ENCODE results near the gene USP2.
A peak's percentile ranks its signal among the peaks of the same experiment; 100 is the strongest.

USP2 gene

GRCh38 chr11:119375337-119376196 is 5.9 kb downstream of the USP2 start:
- no peak for DNase-seq

GRCh38 chr11:119374632-119375336 is 6.7 kb downstream of the USP2 start:
- DNase-seq, result no peak

- peak; percentile 31 for DNase-seq
Observed at GRCh38 chr11:119373921-119374631, 7.4 kb downstream of the USP2 start.

- no peak for DNase-seq
Observed at GRCh38 chr11:119373059-119373920, 8.2 kb downstream of the USP2 start.

GRCh38 chr11:119372260-119373058 is 9.0 kb downstream of the USP2 start:
- DNase-seq, result no peak

- no peak for DNase-seq
Observed at GRCh38 chr11:119371778-119372182, 9.7 kb downstream of the USP2 start.

- DNase-seq, result no peak
Observed at GRCh38 chr11:119371067-119371601, 10.4 kb downstream of the USP2 start.

- no peak for DNase-seq
Observed at GRCh38 chr11:119370486-119371046, 10.9 kb downstream of the USP2 start.

- no peak for DNase-seq
Observed at GRCh38 chr11:119369132-119369925, 12.2 kb downstream of the USP2 start.

- DNase-seq, result no peak
Observed at GRCh38 chr11:119368121-119369034, 13.1 kb downstream of the USP2 start.

- DNase-seq, result no peak
Observed at GRCh38 chr11:119367661-119368120, 13.8 kb downstream of the USP2 start.

- DNase-seq, result no peak
Observed at GRCh38 chr11:119366690-119367620, 14.5 kb downstream of the USP2 start.

- DNase-seq, result no peak
Observed at GRCh38 chr11:119365071-119365591, 16.4 kb downstream of the USP2 start.

GRCh38 chr11:119363851-119364590 is 17.5 kb downstream of the USP2 start:
- DNase-seq, result peak; percentile 48

- no peak for DNase-seq
Observed at GRCh38 chr11:119363081-119363850, 18.2 kb downstream of the USP2 start.

GRCh38 chr11:119362741-119363080 is 18.8 kb downstream of the USP2 start:
- no peak for DNase-seq
